Urothelium cell line (cell line): ENCODE results near the gene HERC4.
"Not testable (repeated sequence)": the region's sequence is repeated elsewhere in the genome, so short reads cannot be mapped to it uniquely, and the experiment has no call there.

Source experiments
- DNase-seq: peaks from one replicate; pipeline ENCODE4 v3.0.0; 2011; ENCODE audit warnings: low spot score, mixed read lengths
- FAIRE-seq: peaks from 2 replicates; lab custom pipeline; 2011; peaks lifted over from hg19 to GRCh38; lab: Jason Lieb, UNC

The HERC4 gene

GRCh38 chr10:67971311-67971710 lies 103.8 kb downstream of the HERC4 start:
- no peak for DNase-seq
- FAIRE-seq, result no peak

DNA sequence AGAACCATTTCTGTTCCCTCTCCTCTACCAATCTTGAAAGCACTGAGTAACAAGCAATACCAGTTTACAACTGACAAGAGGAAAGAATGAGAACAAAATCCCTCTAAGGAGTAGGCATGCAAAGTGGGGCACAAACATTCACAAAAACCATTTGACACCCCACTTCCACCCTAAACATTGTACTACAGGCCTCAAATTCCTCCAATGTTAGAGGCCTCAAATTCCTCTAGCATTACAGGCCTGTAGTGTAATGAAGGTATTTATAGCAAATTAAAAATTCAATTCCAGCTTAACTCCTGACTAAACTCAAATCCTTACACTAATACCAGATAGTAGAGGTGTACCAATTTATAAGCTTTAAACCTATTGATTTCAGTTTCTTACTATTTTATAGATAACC lies 105.2 kb downstream of the HERC4 start:
- DNase-seq (no peak), FAIRE-seq (no peak)

DNA sequence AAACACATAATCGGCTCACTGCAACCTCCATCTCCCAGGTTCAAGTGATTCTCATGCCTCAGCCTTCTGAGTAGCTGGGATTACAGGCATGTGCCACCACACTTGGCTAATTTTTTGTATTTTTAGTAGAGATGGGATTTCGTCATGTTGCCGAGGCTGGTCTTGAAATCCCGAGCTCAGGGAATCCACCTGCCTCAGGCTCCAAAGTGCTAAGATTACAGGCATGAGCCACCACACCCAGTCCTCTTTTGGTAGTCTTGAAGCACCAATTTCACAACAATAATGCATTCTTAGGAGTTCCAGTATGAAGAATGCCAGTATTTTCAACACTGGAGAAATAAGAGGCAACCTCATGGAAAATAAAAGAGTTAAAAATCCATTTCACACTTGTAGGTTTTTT lies 109.0 kb downstream of the HERC4 start:
- not testable (repeated sequence) for DNase-seq, FAIRE-seq

- DNase-seq, result no peak
- FAIRE-seq, result no peak
These were observed 109.6 kb downstream of the HERC4 start for GRCh38 chr10:67965456-67965855.

- DNase-seq (no peak), FAIRE-seq (no peak)
These were observed 115.1 kb downstream of the HERC4 start for GRCh38 chr10:67959839-67960476.

GRCh38 chr10:67955614-67956013 lies 119.5 kb downstream of the HERC4 start:
- no peak for DNase-seq
- no peak for FAIRE-seq

DNA sequence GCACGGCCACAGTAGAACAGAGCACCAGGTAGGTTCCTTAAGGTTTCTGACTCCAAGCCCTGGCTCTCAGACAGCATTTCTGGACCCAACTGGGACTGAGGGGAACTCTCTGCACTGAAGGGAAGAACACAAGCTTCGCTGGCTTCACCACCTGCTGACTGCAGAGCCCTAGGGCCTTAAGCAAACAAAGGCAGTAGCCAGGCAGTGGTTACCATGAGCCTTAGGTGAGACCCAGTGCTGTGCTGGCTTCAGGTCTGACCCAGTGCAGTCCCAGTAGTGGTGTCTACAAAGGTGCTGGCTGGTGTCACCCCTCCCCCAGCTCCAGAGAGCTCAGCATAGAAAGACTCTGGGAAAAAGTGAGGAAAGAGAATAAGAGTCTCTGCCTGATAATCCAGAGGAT lies 131.2 kb downstream of the HERC4 start:
- FAIRE-seq, result no peak
- DNase-seq, result no peak

- DNase-seq, result no peak
- FAIRE-seq, result no peak
These were observed 138.7 kb downstream of the HERC4 start for GRCh38 chr10:67936416-67936815.

DNA sequence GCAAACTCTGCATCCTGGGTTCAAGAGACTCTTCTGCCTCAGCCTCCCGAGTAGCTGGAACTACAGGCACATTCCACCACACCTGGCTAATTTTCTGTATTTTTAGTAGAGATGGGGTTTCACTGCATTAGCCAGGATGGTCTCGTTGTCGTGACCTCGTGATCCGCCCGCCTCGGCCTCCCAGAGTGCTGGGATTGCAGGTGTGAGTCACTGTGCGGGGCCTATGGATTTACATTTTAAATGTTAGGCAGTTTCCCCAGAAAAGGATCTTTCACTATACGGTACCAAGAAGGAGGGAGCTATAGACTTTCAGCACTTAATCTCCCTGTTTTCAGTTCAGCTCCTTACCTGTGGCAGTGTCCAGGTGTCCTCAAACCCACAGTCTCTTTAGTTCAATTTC lies 139.9 kb downstream of the HERC4 start:
- FAIRE-seq (no peak), DNase-seq (no peak)

- FAIRE-seq, result no peak
These were observed 140.7 kb downstream of the HERC4 start for GRCh38 chr10:67934336-67934735.

DNA sequence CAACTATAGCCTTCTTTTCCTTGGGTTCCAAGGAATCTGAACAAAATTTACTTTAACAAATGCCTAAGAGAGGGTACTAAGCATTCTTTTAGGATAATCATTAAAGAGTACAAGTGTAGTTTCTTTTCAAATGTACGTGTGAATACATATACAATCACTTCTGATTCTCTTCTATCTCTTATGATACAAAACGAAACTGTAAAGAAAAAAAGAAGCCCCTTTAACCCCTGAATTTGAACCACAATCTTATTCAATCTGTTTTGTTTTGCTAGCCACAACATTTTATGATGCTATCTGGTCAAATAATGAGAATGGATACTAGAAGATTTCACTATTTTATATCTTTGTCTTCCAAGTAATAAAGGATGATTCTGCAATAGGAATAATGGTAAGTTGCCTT lies 141.9 kb downstream of the HERC4 start:
- FAIRE-seq, result no peak
- DNase-seq, result no peak

More at GRCh38 chr10:67934336-67934735, 140.7 kb downstream of the HERC4 start:
- DNase-seq, result no peak

DNA sequence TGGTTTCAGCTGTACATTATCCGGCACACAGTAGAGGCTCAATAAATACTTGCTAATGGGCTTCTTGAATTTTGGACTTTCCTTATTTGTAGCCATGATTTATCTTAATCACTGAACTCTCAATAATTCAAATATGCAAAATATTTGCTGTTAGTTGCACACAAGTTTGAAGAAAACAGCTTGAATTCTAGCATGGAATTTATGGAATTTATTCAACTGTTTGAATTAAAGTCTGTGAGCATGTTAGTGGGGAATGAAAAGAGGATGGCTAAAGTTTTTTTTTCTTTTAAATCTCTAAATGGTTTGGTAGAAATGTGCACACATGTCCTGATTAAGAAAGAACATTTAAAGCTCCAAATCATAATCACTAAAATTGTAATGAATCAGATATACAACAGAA lies 148.1 kb downstream of the HERC4 start:
- FAIRE-seq, result no peak
- DNase-seq, result no peak

- FAIRE-seq, result no peak
- DNase-seq, result no peak
These were observed 149.6 kb downstream of the HERC4 start for GRCh38 chr10:67925449-67926005.

DNA sequence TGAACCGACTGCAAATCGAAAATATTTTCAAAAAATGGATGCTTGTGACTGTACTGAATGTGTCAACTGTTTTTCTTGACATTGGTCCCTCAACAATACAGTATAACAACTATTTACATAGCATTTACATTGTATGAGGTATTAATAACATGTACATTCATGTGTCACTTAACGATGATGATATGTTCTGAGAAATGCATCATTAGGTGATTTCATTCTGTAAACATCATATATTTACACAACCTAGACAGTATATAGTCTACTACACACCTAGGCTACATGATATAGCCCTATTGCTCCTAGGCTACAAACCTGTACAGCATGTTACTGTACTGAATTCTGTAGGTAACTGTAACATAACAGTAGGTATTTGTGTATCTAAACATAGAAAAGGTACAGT lies 150.9 kb downstream of the HERC4 start:
- DNase-seq, result no peak
- FAIRE-seq, result peak; percentile 50

GRCh38 chr10:67923551-67923950 lies 151.5 kb downstream of the HERC4 start:
- no peak for FAIRE-seq
- no peak for DNase-seq

DNA sequence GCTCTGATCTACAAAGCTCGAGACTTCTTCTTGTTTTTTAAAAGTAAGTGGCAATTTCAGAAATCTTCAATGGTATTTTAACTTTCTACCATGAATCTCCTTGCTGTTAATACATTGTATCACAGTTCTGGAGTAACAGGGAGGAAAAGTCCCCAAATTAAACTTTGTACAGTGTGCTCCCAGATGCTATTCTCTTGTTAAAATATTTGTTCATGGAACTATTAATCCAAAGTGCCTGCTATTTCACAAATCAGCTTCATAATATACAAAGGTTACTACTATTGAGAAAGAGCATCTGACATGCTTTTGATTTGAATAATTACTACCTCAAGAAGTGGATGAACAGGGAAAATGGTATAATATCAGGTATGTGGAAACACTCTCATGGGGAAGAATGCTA lies 154.0 kb downstream of the HERC4 start:
- FAIRE-seq (no peak), DNase-seq (no peak)

DNA sequence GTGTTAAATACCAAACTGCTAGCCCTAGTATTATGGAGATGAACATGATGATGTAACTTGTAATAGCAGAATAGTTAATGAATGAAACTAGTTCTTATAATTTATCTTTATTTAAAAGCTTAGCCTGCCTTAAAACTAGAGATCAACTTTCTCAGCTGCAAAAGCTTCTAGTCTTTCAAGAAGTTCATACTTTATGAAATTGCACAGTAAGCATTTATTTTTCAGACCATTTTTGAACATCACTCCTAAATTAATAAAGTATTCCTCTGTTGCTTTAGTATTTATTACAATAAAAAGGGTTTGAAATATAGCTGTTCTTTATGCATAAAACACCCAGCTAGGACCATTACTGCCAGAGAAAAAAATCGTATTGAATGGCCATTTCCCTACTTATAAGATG lies 157.4 kb downstream of the HERC4 start:
- DNase-seq (no peak), FAIRE-seq (no peak)

GRCh38 chr10:67917169-67917568 lies 157.9 kb downstream of the HERC4 start:
- no peak for DNase-seq
- FAIRE-seq, result no peak

- DNase-seq (no peak), FAIRE-seq (no peak)
These were observed 160.2 kb downstream of the HERC4 start for GRCh38 chr10:67914777-67915340.

- FAIRE-seq (no peak), DNase-seq (no peak)
These were observed 162.6 kb downstream of the HERC4 start for GRCh38 chr10:67912331-67912946.

DNA sequence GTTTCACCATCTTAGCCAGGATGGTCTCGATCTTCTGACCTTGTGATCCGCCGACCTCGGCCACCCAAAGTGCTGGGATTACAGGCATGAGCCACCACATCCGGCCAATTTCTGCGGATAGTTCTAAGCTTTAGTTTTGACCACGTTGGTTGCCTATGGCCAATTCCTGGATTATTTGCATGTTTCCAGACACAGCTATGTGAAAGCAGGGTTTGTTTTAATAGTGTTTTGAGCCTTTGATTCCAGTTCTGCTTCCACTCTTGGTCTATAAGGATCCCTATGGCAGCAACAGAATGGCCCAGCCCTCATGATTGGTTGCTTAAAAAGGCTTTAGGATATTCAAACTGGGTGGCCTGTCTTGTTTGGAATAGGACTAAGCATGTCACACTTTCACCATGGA lies 171.5 kb downstream of the HERC4 start:
- DNase-seq (no peak), FAIRE-seq (no peak)

DNA sequence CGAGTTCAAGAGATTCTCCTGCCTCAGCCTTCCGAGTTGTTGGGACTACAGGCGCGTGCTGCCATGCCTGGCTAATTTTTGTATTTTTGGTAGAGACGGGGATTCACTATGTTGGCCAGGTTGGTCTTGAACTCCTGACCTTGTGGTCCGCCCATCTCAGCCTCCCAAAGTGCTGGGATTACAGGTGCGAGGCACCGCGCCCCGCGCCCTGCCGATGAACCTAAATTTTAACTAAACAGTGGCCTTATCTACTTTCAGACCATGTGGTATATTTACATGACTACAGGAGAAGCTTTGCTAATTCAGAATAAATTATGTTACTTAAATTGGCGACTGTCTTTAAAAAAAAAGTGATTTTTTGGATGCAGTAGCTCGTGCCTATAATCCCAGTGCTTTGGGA lies 181.4 kb downstream of the HERC4 start:
- no peak for FAIRE-seq
- DNase-seq, result no peak
